OCI-LY7 (cell line): ENCODE measurements around the gene CLDN22. TPM values are rescaled to one million over a fixed set of nuclear protein-coding genes. Genes with fewer than 3 reads are reported as not detected.

ENCODE experiments used
- BruUV-seq: library from RNA; stranded (reverse); fragments of 400-500 nt; replicated peaks from 2 replicates; lab custom pipeline; 2021; lab: Mats Ljungman, UMichigan
- CTCF ChIA-PET: fragments of 300-600 bp; sonication (Branson Sonifier 250); formaldehyde crosslinking; loops from one replicate; lab custom pipeline; 2022; ENCODE audit warnings: antibody characterized with exemption; ENCODE audit not compliant: unreplicated experiment; lab: Charles Lee
- POLR2A ChIA-PET: fragments of 300-600 bp; sonication (Branson Sonifier 250); formaldehyde crosslinking; loops from one replicate; lab custom pipeline; 2022; ENCODE audit warnings: antibody characterized with exemption; lab: Charles Lee
- DNase-seq: peaks from one replicate; pipeline ENCODE4 v3.0.0-alpha.2; 2015; ENCODE audit warnings: low spot score
- H2AFZ ChIP-seq: fragments of 200-600 bp; sonication (generic), shearing (Covaris generic); 2 replicates; pipeline ENCODE4 v1.6.1; 2014; ENCODE audit warnings: mild to moderate bottlenecking, antibody characterized with exemption, low read length, moderate library complexity
- H3K27ac ChIP-seq: fragments of 200-600 bp; sonication (generic); 2 replicates; pipeline ENCODE4 v1.5.1; 2014; ENCODE audit warnings: mixed run types, low read depth, mild to moderate bottlenecking, moderate library complexity, low read length, inconsistent platforms; ENCODE audit not compliant: poor library complexity, severe bottlenecking
- H3K36me3 ChIP-seq: fragments of 200-600 bp; sonication (generic); 2 replicates; pipeline ENCODE4 v1.6.1; 2014; ENCODE audit warnings: mild to moderate bottlenecking, antibody characterized with exemption, low read length, moderate library complexity, mixed read lengths; ENCODE audit not compliant: insufficient read depth
- H3K4me1 ChIP-seq: fragments of 200-600 bp; sonication (generic); 2 replicates; pipeline ENCODE4 v1.5.1; 2014; ENCODE audit warnings: mild to moderate bottlenecking, low read length; ENCODE audit not compliant: insufficient read depth, poor library complexity, severe bottlenecking
- H3K4me2 ChIP-seq: fragments of 200-600 bp; sonication (generic); 2 replicates; pipeline ENCODE4 v1.6.1; 2014; ENCODE audit warnings: mild to moderate bottlenecking, low read length
- H3K4me3 ChIP-seq: fragments of 200-600 bp; sonication (generic); 2 replicates; pipeline ENCODE4 v1.5.1; 2014; ENCODE audit warnings: mild to moderate bottlenecking, low read depth, low read length; ENCODE audit not compliant: poor library complexity, severe bottlenecking
- H3K79me2 ChIP-seq: fragments of 200-600 bp; sonication (generic); 2 replicates; pipeline ENCODE4 v1.6.1; 2016; ENCODE audit warnings: low read depth, mild to moderate bottlenecking, low read length, moderate library complexity, mixed read lengths; ENCODE audit not compliant: insufficient read depth
- H3K9me2 ChIP-seq: fragments of 200-600 bp; sonication (generic); 2 replicates; pipeline ENCODE4 v1.6.1; 2016; ENCODE audit warnings: mild to moderate bottlenecking, low read length, mixed read lengths; ENCODE audit not compliant: insufficient read depth
- H3K9me3 ChIP-seq: fragments of 200-600 bp; sonication (generic); 2 replicates; pipeline ENCODE4 v1.6.1; 2014; ENCODE audit warnings: mild to moderate bottlenecking, mixed run types, low read length, mixed read lengths
- H4K20me1 ChIP-seq: fragments of 200-600 bp; sonication (generic); 2 replicates; pipeline ENCODE4 v1.6.1; 2014; ENCODE audit warnings: mild to moderate bottlenecking, antibody characterized with exemption, low read length, moderate library complexity, mixed read lengths; ENCODE audit not compliant: insufficient read depth
- CTCF ChIP-seq: fragments of 200-600 bp; sonication (generic); conservative IDR thresholded peaks from 2 replicates; pipeline ENCODE4 v1.5.1; 2014; ENCODE audit warnings: mild to moderate bottlenecking, antibody characterized with exemption, low read length, moderate library complexity, mixed read lengths
- EZH2phosphoT487 ChIP-seq: fragments of 200-600 bp; sonication (generic); IDR thresholded peaks from 2 replicates; pipeline ENCODE4 v1.6.1; 2018; ENCODE audit warnings: low read depth, borderline replicate concordance, mild to moderate bottlenecking, mixed run types, antibody characterized with exemption, low read length, moderate library complexity, mixed read lengths
- intact Hi-C: fragments of 100-400 bp; cut with micrococcal nuclease; formaldehyde crosslinking; loops from one replicate; pipeline ENCODE4 v1.10.0; 2022; ENCODE audit not compliant: unreplicated experiment
- total RNA-seq, 2 experiments: library from RNA; depleted of rRNA in 1 of 2; stranded (reverse); fragments of >200 nt in 1 of 2; shearing (Covaris generic) in 1 of 2; gene quantifications; 2 replicates each; pipeline ENCODE4 v1.2.3, GENCODE V29; 2014 to 2022

CLDN22 gene
- total RNA-seq, 2 experiments from 2014 or later = not detected

GRCh38 chr4:183329244-183329643 is 9.2 kb upstream of the CLDN22 start:
- Histone ChIP-seq H3K4me1 (no peaks in the 10 kb centered on the region), H3K4me2 (no peak overlapping the region), H3K27ac (no peak overlapping the region), H3K9me3 (no peaks in the 10 kb centered on the region), H3K4me3 (no peak overlapping the region), H3K79me2 (no peaks in the 10 kb centered on the region), H4K20me1 (no peaks in the 10 kb centered on the region), H3K36me3 (no peaks in the 10 kb centered on the region), H2AFZ (no peak overlapping the region), H3K9me2 (no peaks in the 10 kb centered on the region)
- CTCF ChIA-PET = no interaction called here
- no peak for TF ChIP-seq CTCF
- TF ChIP-seq EZH2phosphoT487 = no peak
- POLR2A ChIA-PET = no interaction called here
- intact Hi-C loops = no loop called here
- BruUV-seq = no TSS peak
- DNase-seq = no peak

GRCh38 chr4:183328832-183329231 is 8.8 kb upstream of the CLDN22 start:
- intact Hi-C loops = no loop called here
- Histone ChIP-seq H3K9me3 (no peaks in the 10 kb centered on the region), H3K36me3 (no peaks in the 10 kb centered on the region), H3K4me2 (no peak overlapping the region), H3K4me1 (no peaks in the 10 kb centered on the region), H3K27ac (no peak overlapping the region), H2AFZ (no peak overlapping the region), H3K79me2 (no peaks in the 10 kb centered on the region), H3K4me3 (no peak overlapping the region), H3K9me2 (no peaks in the 10 kb centered on the region), H4K20me1 (no peaks in the 10 kb centered on the region)
- DNase-seq = no peak
- no peak for TF ChIP-seq CTCF
- TF ChIP-seq EZH2phosphoT487 = no peak
- ChIA-PET CTCF (no interaction called here), POLR2A (no interaction called here)
- no TSS peak for BruUV-seq

- intact Hi-C loops = no loop called here
- POLR2A ChIA-PET = interaction anchor here (0.7 kb wide), 1 partner anchor 363 kb away, joined by 4 read pairs; no protein-coding TSS in a partner anchor
- TF ChIP-seq EZH2phosphoT487 = no peak
- no peak for TF ChIP-seq CTCF
- Histone ChIP-seq H3K4me1 (no peaks in the 10 kb centered on the region), H3K9me3 (no peaks in the 10 kb centered on the region), H3K27ac (no peak overlapping the region), H4K20me1 (no peaks in the 10 kb centered on the region), H3K9me2 (no peaks in the 10 kb centered on the region), H3K4me2 (no peak overlapping the region), H3K36me3 (no peaks in the 10 kb centered on the region), H3K79me2 (no peaks in the 10 kb centered on the region), H3K4me3 (no peak overlapping the region), H2AFZ (no peak overlapping the region)
- BruUV-seq = no TSS peak
- CTCF ChIA-PET = no interaction called here
- no peak for DNase-seq
Observed at GRCh38 chr4:183327827-183328226, 7.8 kb upstream of the CLDN22 start.
